ENCODE data around the gene PRKN. TPM values are rescaled to one million over a fixed set of nuclear protein-coding genes. Genes with fewer than 3 reads are reported as not detected.

The PRKN gene
- total and polyA plus RNA-seq, 2 donors (not counting 3 experiments of a cell fraction or from before 2014, with no cell fraction given) = 0.06 TPM; not detected in 1

GRCh38 chr6:161683400-161683799 lies 1044.2 kb downstream of the PRKN start:
- CTCF ChIA-PET = no interaction called here
- H3K4me1 ChIP-seq (ENCODE audit: control insufficient read depth, extremely low read depth, insufficient read depth, low read length) = no peaks in the 10 kb centered on the region
- dilution Hi-C loops (cut with MboI; ENCODE audit: extremely low pct_ligation_motif_present, low sequenced_read_pairs) = no loop called here
- POLR2A ChIA-PET = no interaction called here
- no peak overlapping the region for H3K9ac ChIP-seq (replicated peaks; ENCODE audit: extremely low read depth, insufficient read depth, low read length)
- no peak for TF ChIP-seq POLR2A (IDR thresholded peaks at IDR 0.05; ENCODE audit: low read depth, low read length)
- no peak for TF ChIP-seq FOS (IDR thresholded peaks at IDR 0.05; ENCODE audit: borderline replicate concordance, insufficient read depth, low read length)
- TF ChIP-seq, protein P1, sequence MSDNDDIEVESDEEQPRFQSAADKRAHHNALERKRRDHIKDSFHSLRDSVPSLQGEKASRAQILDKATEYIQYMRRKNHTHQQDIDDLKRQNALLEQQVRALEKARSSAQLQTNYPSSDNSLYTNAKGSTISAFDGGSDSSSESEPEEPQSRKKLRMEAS (IDR thresholded peaks at IDR 0.05; ENCODE audit: insufficient read depth, insufficient read length) = no peak
- no peak for TF ChIP-seq POLR2AphosphoS5 (IDR thresholded peaks at IDR 0.05; ENCODE audit: insufficient read depth, low read depth, low read length)
- no peaks in the 10 kb centered on the region for H3K9me1 ChIP-seq (replicated peaks; ENCODE audit: control insufficient read depth, extremely low read depth, insufficient read depth, low read length)
- intact Hi-C loops (cut with micrococcal nuclease) = no loop called here
- H3K27ac ChIP-seq (ENCODE audit: insufficient read depth, low read depth, low read length) = no peak overlapping the region
- FAIRE-seq (no peak), DNase-seq (ENCODE audit: low read depth, low spot score) (no peak)
- no peaks in the 10 kb centered on the region for H3K9me3 ChIP-seq (replicated peaks; ENCODE audit: control insufficient read depth, insufficient read depth, low read length)
- no peak overlapping the region for H3K4me2 ChIP-seq (ENCODE audit: insufficient read depth, low read length)
- H3K79me2 ChIP-seq (ENCODE audit: control insufficient read depth, insufficient read depth, low read length) = no peaks in the 10 kb centered on the region
- no TSS peak for BruUV-seq (replicated peaks)
- no peaks in the 10 kb centered on the region for H4K20me1 ChIP-seq (replicated peaks; ENCODE audit: control insufficient read depth, extremely low read depth, insufficient read depth, low read length)
- no peaks in the 10 kb centered on the region for H3K27me3 ChIP-seq (ENCODE audit: control insufficient read depth in 2 of 2, insufficient read depth in 2 of 2, low read length in 2 of 2)
- H2AFZ ChIP-seq (ENCODE audit: low read depth, low read length) = no peak overlapping the region
- no peak overlapping the region for H3K4me3 ChIP-seq (replicated peaks in 1 of 3; ENCODE audit: insufficient read depth in 1 of 3, low read depth in 1 of 3, low read length in 3 of 3)
- no peaks in the 10 kb centered on the region for H3K36me3 ChIP-seq (ENCODE audit: control insufficient read depth in 2 of 2, extremely low read depth in 1 of 2, insufficient read depth in 2 of 2, low read length in 2 of 2)

DNA sequence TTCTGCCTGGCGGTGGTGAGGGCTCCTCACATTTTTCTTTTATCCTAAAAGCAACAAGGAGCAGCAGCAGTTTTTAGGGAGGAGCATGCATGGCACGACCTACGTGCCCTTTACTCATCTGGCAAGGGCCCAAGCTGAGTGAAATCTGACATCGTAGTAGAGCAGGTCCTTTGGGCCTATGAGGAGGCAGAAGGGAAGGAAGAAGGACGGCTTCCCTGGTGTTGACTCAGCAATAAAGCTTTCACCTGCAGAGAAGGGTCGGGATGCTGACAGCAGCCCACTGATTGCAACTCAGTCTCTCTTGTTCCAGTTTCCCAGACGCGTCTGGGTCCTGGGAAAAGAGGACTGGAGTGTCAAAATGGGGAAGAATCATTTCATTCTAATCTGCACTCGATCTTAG lies 1044.6 kb downstream of the PRKN start:
- Histone ChIP-seq H3K4me1 (ENCODE audit: control insufficient read depth, extremely low read depth, insufficient read depth, low read length) (no peaks in the 10 kb centered on the region), H4K20me1 (replicated peaks; ENCODE audit: control insufficient read depth, extremely low read depth, insufficient read depth, low read length) (no peaks in the 10 kb centered on the region), H3K27ac (ENCODE audit: insufficient read depth, low read depth, low read length) (no peak overlapping the region), H3K9me3 (replicated peaks; ENCODE audit: control insufficient read depth, insufficient read depth, low read length) (no peaks in the 10 kb centered on the region), H3K27me3 (ENCODE audit: control insufficient read depth in 2 of 2, insufficient read depth in 2 of 2, low read length in 2 of 2) (no peaks in the 10 kb centered on the region), H3K4me2 (ENCODE audit: insufficient read depth, low read length) (no peak overlapping the region), H3K79me2 (ENCODE audit: control insufficient read depth, insufficient read depth, low read length) (no peaks in the 10 kb centered on the region), H3K9me1 (replicated peaks; ENCODE audit: control insufficient read depth, extremely low read depth, insufficient read depth, low read length) (no peaks in the 10 kb centered on the region), H3K4me3 (replicated peaks in 1 of 3; ENCODE audit: insufficient read depth in 1 of 3, low read depth in 1 of 3, low read length in 3 of 3) (no peak overlapping the region), H2AFZ (ENCODE audit: low read depth, low read length) (no peak overlapping the region), H3K9ac (replicated peaks; ENCODE audit: extremely low read depth, insufficient read depth, low read length) (no peak overlapping the region), H3K36me3 (ENCODE audit: control insufficient read depth in 2 of 2, extremely low read depth in 1 of 2, insufficient read depth in 2 of 2, low read length in 2 of 2) (no peaks in the 10 kb centered on the region)
- intact Hi-C loops (cut with micrococcal nuclease) = no loop called here
- FAIRE-seq (no peak), DNase-seq (ENCODE audit: low read depth, low spot score) (no peak)
- no TSS peak for BruUV-seq (replicated peaks)
- TF ChIP-seq, protein P2, sequence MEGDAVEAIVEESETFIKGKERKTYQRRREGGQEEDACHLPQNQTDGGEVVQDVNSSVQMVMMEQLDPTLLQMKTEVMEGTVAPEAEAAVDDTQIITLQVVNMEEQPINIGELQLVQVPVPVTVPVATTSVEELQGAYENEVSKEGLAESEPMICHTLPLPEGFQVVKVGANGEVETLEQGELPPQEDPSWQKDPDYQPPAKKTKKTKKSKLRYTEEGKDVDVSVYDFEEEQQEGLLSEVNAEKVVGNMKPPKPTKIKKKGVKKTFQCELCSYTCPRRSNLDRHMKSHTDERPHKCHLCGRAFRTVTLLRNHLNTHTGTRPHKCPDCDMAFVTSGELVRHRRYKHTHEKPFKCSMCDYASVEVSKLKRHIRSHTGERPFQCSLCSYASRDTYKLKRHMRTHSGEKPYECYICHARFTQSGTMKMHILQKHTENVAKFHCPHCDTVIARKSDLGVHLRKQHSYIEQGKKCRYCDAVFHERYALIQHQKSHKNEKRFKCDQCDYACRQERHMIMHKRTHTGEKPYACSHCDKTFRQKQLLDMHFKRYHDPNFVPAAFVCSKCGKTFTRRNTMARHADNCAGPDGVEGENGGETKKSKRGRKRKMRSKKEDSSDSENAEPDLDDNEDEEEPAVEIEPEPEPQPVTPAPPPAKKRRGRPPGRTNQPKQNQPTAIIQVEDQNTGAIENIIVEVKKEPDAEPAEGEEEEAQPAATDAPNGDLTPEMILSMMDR (IDR thresholded peaks at IDR 0.05; ENCODE audit: extremely low read depth in 1 of 2, insufficient read depth in 1 of 2, low read depth in 1 of 2, low read length in 2 of 2) = no peak
- TF ChIP-seq POLR2A (IDR thresholded peaks at IDR 0.05; ENCODE audit: low read depth, low read length) (no peak), JUN (IDR thresholded peaks at IDR 0.05; ENCODE audit: borderline replicate concordance, insufficient read depth, insufficient read length, low read depth) (no peak), GATA2 (IDR thresholded peaks at IDR 0.05; ENCODE audit: insufficient read depth, insufficient read length, low read depth, low read length) (no peak), MYC (IDR thresholded peaks at IDR 0.05; ENCODE audit: low read depth, low read length) (no peak), EZH2 (IDR thresholded peaks at IDR 0.05; ENCODE audit: borderline replicate concordance, low read depth, low read length, severe bottlenecking) (no peak)
- CTCF ChIA-PET = no interaction called here
- POLR2A ChIA-PET = no interaction called here
- dilution Hi-C loops (cut with MboI; ENCODE audit: extremely low pct_ligation_motif_present, low sequenced_read_pairs) = no loop called here

Measured in endothelial cell of umbilical vein (primary cell).